Measurements from ENCODE around the gene SPON1.

SPON1 gene

DNA sequence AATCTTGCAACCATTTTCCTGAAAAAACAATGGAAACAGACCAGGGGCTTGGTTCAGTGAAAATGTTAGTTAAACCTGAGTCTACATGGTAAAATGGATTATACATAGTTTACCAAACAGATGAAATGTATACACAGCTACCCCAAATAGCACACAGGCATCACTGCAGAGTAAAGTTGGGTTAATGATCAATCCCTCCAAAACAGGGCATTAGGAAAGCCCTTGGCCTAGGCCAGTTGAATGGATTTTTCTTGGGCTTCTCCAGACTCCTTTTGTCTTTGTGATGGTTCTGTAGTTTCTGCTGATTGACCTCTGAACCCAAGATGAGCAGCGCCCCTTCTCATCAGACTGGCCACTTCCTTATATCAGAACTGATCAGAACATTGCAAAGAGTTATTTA lies 222.9 kb downstream of the SPON1 start:
- DNase-seq (ENCODE audit: extremely low read depth, insufficient read length): no peak
- Histone ChIP-seq H3K4me3 (replicated peaks; ENCODE audit: low read depth, low read length) (no peak overlapping the region), H3K36me3 (ENCODE audit: control insufficient read depth, insufficient read depth, low read length) (no peaks in the 10 kb centered on the region), H3K27me3 (replicated peaks; ENCODE audit: control insufficient read depth, insufficient read depth, low read length) (no peaks in the 10 kb centered on the region; the same call in 1 of the 2 replicates)
- TF ChIP-seq, protein P1, sequence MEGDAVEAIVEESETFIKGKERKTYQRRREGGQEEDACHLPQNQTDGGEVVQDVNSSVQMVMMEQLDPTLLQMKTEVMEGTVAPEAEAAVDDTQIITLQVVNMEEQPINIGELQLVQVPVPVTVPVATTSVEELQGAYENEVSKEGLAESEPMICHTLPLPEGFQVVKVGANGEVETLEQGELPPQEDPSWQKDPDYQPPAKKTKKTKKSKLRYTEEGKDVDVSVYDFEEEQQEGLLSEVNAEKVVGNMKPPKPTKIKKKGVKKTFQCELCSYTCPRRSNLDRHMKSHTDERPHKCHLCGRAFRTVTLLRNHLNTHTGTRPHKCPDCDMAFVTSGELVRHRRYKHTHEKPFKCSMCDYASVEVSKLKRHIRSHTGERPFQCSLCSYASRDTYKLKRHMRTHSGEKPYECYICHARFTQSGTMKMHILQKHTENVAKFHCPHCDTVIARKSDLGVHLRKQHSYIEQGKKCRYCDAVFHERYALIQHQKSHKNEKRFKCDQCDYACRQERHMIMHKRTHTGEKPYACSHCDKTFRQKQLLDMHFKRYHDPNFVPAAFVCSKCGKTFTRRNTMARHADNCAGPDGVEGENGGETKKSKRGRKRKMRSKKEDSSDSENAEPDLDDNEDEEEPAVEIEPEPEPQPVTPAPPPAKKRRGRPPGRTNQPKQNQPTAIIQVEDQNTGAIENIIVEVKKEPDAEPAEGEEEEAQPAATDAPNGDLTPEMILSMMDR (IDR thresholded peaks at IDR 0.05; ENCODE audit: insufficient read depth, low read length, poor library complexity, severe bottlenecking): no peak

DNA sequence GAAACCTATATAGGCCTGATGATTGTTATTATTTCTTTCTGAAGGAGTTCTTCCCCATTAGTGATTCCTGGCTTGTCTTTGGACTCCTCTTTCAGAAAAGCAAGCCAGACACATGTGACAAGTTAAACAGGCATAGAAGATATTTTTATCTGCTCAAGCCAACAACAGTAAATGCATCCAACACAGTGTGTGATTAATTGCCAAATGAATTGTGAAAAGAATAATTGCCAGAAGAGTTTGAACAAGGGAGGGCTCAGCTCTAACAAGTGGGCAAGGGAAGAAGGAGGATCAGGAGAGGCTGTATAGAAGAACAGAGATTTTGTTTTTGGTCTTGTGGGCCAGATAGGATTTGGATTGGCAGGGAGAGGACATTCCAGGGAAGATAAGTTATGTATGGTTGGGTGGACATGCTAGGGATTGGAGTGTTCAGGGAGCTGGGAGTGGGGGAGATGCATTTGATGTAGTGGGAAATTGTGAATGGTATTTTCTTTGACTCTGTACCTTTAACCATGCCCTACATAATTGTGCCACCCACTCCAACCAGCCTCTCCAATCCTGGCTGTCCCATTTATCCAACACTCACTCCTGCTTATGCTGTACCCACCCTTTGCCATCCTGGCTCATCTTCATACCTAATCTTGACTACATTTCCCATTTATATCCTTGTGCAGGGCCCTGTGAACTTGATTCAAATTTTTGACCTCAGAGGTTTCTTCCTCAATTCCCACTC lies 223.7 kb downstream of the SPON1 start:
- TF ChIP-seq, protein P1 (IDR thresholded peaks at IDR 0.05; ENCODE audit: insufficient read depth, low read length, poor library complexity, severe bottlenecking): no peak
- H3K36me3 ChIP-seq (ENCODE audit: control insufficient read depth, insufficient read depth, low read length): no peaks in the 10 kb centered on the region
- H3K4me3 ChIP-seq (replicated peaks; ENCODE audit: low read depth, low read length): no peak overlapping the region
- DNase-seq (ENCODE audit: extremely low read depth, insufficient read length): no peak
- no peaks in the 10 kb centered on the region; the same call in 1 of the 2 replicates for H3K27me3 ChIP-seq (replicated peaks; ENCODE audit: control insufficient read depth, insufficient read depth, low read length)

DNA sequence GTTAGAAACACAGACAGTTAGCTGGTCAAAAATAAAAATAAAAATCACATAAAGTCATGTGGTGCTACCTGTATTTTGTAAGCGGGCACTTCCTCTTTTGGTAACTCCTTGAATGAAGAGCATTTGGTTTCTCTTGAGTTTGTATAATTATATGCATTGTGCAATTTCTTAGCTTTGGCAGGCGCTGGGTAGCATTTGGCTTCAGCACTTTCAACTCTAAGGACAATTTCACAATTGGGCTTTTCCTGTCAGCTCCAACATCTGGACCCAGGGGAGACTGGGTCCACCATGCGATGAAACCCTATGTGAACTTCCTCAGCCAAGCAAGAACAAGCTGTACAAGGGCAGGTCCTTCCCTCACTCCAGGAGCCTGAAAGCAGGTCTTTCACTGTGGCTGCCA lies 227.4 kb downstream of the SPON1 start:
- TF ChIP-seq, protein P1 (IDR thresholded peaks at IDR 0.05; ENCODE audit: insufficient read depth, low read length, poor library complexity, severe bottlenecking): no peak
- DNase-seq (ENCODE audit: extremely low read depth, insufficient read length): no peak

DNA sequence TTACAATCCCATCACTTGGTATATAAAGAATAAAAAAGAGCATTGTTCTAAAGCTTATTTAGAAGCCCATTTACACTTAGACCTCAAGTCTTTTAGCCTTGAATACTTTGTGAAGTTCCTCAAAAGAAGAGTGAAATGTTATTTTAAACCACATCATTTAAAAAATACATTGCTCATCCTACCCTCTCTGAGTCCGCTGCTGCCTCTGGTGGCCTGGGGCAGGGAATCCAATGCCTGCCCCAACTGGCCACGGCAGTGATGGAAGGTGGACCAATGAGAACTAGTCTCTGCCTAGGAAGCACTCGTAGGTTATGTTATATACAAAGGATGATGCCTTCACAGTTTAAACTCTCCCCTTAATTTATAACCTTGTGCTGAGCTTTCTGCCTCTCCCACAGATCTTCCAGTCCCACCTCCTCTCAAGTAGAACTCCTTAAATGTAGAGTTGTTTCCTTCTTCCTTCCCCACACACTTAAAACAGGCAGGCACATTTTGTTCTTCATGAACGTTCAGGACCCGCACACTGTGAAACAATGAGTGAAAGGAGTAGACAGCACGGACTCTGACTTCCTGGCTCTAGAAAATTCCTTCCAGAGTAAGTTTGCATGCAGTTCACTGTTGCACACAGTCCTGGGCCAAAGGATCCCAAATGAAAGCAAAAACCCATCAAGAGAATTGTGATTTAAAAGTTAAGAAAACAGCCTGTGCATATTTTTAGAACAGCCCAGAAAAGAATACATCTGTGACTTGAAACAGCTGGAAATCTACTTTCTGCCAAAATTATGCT lies 228.7 kb downstream of the SPON1 start:
- TF ChIP-seq, protein P1 (IDR thresholded peaks at IDR 0.05; ENCODE audit: insufficient read depth, low read length, poor library complexity, severe bottlenecking): no peak
- H3K36me3 ChIP-seq (ENCODE audit: control insufficient read depth, insufficient read depth, low read length): no peaks in the 10 kb centered on the region
- DNase-seq (ENCODE audit: extremely low read depth, insufficient read length): no peak

More for the DNA sequence above, 227.4 kb downstream of the SPON1 start:
- Histone ChIP-seq H3K36me3 (ENCODE audit: control insufficient read depth, insufficient read depth, low read length) (no peaks in the 10 kb centered on the region), H3K27me3 (replicated peaks; ENCODE audit: control insufficient read depth, insufficient read depth, low read length) (no peaks in the 10 kb centered on the region), H3K4me3 (replicated peaks; ENCODE audit: low read depth, low read length) (no peak overlapping the region)

DNA sequence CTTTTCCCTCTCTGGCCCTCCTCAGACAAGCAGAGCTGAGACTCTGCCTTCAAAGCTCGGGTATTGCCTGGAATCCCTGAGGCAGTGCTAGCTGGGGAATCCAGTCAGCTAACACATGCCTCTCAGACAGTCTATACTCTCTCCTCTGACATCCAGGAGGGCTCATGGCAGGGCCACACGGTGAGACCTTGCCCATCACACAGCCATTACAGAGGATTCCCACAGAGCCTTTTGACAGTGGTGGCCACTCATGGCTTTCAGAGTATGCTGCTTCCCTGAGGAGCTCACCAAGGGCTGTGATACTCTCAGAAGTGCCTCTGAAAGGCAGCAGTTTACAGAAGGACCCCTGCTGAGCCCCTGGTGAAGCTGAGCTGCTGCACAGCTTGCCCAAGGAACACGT lies 231.1 kb downstream of the SPON1 start:
- H3K4me3 ChIP-seq (replicated peaks; ENCODE audit: low read depth, low read length): no peak overlapping the region
- no peak for DNase-seq (ENCODE audit: extremely low read depth, insufficient read length)
- no peaks in the 10 kb centered on the region for H3K27me3 ChIP-seq (replicated peaks; ENCODE audit: control insufficient read depth, insufficient read depth, low read length)
- TF ChIP-seq, protein P1 (IDR thresholded peaks at IDR 0.05; ENCODE audit: insufficient read depth, low read length, poor library complexity, severe bottlenecking): no peak
- no peaks in the 10 kb centered on the region for H3K36me3 ChIP-seq (ENCODE audit: control insufficient read depth, insufficient read depth, low read length)

More for the DNA sequence above, 228.7 kb downstream of the SPON1 start:
- Histone ChIP-seq H3K27me3 (replicated peaks; ENCODE audit: control insufficient read depth, insufficient read depth, low read length) (no peaks in the 10 kb centered on the region), H3K4me3 (replicated peaks; ENCODE audit: low read depth, low read length) (no peak overlapping the region)

All from GM06990 (cell line).